Loucy (cell line): ENCODE data around the gene MIGA2.

Experiments
- EZH2phosphoT487 ChIP-seq: fragments of 200-600 bp; IDR thresholded peaks from 2 replicates; pipeline ENCODE4 v1.6.1; 2018; ENCODE audit warnings: antibody characterized with exemption, mild to moderate bottlenecking, moderate library complexity, borderline replicate concordance
- TF ChIP-seq, protein P1 (sequence below): fragments of 200-600 bp; sonication (generic); conservative IDR thresholded peaks from 2 replicates; pipeline ENCODE4 v1.5.1; 2014; ENCODE audit warnings: mild to moderate bottlenecking, antibody characterized with exemption, low read length

DNA sequence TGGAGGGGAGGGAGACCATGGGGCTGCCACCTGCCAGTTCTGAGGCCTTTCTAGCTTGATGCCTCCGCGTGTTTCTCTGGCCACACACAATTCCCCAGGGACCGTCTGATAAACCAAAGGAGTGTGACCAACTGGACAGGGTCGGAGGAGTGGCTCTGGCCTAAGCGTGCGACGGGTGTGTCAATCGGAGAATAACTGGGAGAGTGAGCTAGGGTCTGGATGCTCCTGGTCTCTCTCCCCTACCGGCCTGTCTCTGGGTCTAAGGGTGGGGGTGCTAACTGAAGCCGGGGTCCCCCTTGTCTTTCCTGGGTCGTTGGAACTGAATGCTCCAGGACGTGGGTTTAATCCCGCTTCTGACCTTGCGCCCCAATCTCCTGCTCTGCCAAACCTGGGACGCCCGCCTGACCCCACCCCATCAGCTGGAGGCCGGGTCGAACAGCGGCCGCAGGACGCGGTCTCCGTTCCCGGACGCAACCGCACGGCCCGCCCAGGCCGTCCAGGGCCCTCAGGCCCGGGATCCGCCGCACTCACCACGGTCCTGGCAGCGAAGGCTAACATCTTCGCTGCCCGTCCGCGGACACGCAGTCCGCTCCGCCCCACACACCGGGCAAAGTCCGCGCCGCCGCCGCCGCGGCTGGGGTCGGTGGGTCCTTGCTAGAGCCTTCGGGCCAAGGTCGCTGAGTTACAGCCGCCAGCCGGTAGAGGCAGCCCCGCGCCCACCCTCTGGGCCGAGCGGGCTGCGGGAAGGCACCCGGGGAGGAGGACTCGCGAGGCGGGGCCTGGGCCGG, 73.7 kb downstream of the MIGA2 start:
- TF ChIP-seq, protein P1, sequence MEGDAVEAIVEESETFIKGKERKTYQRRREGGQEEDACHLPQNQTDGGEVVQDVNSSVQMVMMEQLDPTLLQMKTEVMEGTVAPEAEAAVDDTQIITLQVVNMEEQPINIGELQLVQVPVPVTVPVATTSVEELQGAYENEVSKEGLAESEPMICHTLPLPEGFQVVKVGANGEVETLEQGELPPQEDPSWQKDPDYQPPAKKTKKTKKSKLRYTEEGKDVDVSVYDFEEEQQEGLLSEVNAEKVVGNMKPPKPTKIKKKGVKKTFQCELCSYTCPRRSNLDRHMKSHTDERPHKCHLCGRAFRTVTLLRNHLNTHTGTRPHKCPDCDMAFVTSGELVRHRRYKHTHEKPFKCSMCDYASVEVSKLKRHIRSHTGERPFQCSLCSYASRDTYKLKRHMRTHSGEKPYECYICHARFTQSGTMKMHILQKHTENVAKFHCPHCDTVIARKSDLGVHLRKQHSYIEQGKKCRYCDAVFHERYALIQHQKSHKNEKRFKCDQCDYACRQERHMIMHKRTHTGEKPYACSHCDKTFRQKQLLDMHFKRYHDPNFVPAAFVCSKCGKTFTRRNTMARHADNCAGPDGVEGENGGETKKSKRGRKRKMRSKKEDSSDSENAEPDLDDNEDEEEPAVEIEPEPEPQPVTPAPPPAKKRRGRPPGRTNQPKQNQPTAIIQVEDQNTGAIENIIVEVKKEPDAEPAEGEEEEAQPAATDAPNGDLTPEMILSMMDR: no peak
- no peak for TF ChIP-seq EZH2phosphoT487
